PFSK-1 (cell line): Measurements from ENCODE around the gene SSR4.

Experiments
- POLR2AphosphoS5 ChIP-seq: IDR thresholded peaks from 2 replicates; pipeline ENCODE4 v1.6.1; 2012; ENCODE audit warnings: low read depth, mild to moderate bottlenecking, control low read depth, low read length, moderate library complexity
- TAF1 ChIP-seq: IDR thresholded peaks from 2 replicates; pipeline ENCODE4 v1.6.1; 2012; ENCODE audit warnings: low read length, control low read depth, borderline replicate concordance; ENCODE audit not compliant: insufficient read depth
- TF ChIP-seq, protein P1 (sequence below), 2 experiments: IDR thresholded peaks; 2 replicates each; pipeline versions ENCODE4 v1.6.1 to v1.8.0; 2011 to 2012; ENCODE audit warnings: low read depth in 2 of 2, low read length in 2 of 2, control low read depth in 1 of 2, inconsistent platforms in 1 of 2, mild to moderate bottlenecking in 1 of 2, moderate library complexity in 1 of 2; ENCODE audit not compliant: insufficient read depth in 1 of 2

- TF ChIP-seq POLR2AphosphoS5 (no peak), TAF1 (no peak)
- TF ChIP-seq, protein P1, sequence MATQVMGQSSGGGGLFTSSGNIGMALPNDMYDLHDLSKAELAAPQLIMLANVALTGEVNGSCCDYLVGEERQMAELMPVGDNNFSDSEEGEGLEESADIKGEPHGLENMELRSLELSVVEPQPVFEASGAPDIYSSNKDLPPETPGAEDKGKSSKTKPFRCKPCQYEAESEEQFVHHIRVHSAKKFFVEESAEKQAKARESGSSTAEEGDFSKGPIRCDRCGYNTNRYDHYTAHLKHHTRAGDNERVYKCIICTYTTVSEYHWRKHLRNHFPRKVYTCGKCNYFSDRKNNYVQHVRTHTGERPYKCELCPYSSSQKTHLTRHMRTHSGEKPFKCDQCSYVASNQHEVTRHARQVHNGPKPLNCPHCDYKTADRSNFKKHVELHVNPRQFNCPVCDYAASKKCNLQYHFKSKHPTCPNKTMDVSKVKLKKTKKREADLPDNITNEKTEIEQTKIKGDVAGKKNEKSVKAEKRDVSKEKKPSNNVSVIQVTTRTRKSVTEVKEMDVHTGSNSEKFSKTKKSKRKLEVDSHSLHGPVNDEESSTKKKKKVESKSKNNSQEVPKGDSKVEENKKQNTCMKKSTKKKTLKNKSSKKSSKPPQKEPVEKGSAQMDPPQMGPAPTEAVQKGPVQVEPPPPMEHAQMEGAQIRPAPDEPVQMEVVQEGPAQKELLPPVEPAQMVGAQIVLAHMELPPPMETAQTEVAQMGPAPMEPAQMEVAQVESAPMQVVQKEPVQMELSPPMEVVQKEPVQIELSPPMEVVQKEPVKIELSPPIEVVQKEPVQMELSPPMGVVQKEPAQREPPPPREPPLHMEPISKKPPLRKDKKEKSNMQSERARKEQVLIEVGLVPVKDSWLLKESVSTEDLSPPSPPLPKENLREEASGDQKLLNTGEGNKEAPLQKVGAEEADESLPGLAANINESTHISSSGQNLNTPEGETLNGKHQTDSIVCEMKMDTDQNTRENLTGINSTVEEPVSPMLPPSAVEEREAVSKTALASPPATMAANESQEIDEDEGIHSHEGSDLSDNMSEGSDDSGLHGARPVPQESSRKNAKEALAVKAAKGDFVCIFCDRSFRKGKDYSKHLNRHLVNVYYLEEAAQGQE (IDR thresholded peaks at IDR 0.05; ENCODE audit: insufficient read depth in 1 of 2, low read depth in 2 of 2, low read length in 2 of 2), result no peak
Observed at GRCh38 chrX:153766098-153766817, 28.2 kb upstream of the SSR4 start.
